Measurements from ENCODE around the gene TTLL5. TPM values are rescaled to one million over a fixed set of nuclear protein-coding genes. Genes with fewer than 3 reads are reported as not detected.
A peak's percentile ranks its signal among the peaks of the same experiment; 100 is the strongest.

Gene TTLL5
- total RNA-seq (2014; rRNA removed) (34.7 and 40.3 TPM in 2 replicates), Bru-seq, nascent RNA (percentile 70 among the genes with signal in this experiment), BruChase-seq, experiment 1, labeled RNA remaining after a 6-hour chase (percentile 57 among the genes with signal in this experiment), BruChase-seq, experiment 2, labeled RNA remaining after a 2-hour chase (percentile 62 among the genes with signal in this experiment)
- long read RNA-seq, partial matches to known transcripts = 11 of 34 reads
- long read RNA-seq, other reads (novel, unspliced or antisense) = 23 of 34 reads

GRCh38 chr14:75660630-75661498, at the start of gene TTLL5, which contains the start of gene ERG28:
TSS of gene TTLL5 (plus strand) at chr14:75661246. CDS start at chr14:75663150, 1,904 bp downstream.
TSS of gene ERG28 (minus strand) at chr14:75660876. CDS start at chr14:75657502, 3,374 bp downstream.
- no TSS peak for BruUV-seq (replicated peaks)
- intact Hi-C loops (cut with micrococcal nuclease) = loop anchor here (1.0 kb wide), 1 partner anchor 321 kb away; no protein-coding TSS in a partner anchor

GRCh38 chr14:75612157-75612556, 48.9 kb upstream of the TTLL5 start:
- Histone ChIP-seq H3K27me3 (ENCODE audit: low read length) (no peaks in the 10 kb centered on the region), H2AFZ (ENCODE audit: low read length) (no peak overlapping the region), H3K4me3 (ENCODE audit: low read length) (no peak overlapping the region), H3K4me2 (ENCODE audit: low read length) (no peak overlapping the region), H3K4me1 (ENCODE audit: insufficient read depth, low read length) (no peaks in the 10 kb centered on the region), H3K9me2 (replicated peaks; ENCODE audit: low read length) (no peaks in the 10 kb centered on the region), H3F3A (ENCODE audit: low read length, unreplicated experiment) (no peaks in the 10 kb centered on the region), H3K79me2 (ENCODE audit: low read length) (no peaks in the 10 kb centered on the region), H3K9me3 (ENCODE audit: low read length) (no peaks in the 10 kb centered on the region), H3K27ac (ENCODE audit: low read length) (no peak overlapping the region), H3K36me3 (ENCODE audit: low read depth, low read length) (no peaks in the 10 kb centered on the region), H4K20me1 (ENCODE audit: low read length) (no peaks in the 10 kb centered on the region), H3K9ac (ENCODE audit: low read length) (no peak overlapping the region)
- CTCF ChIA-PET = no interaction called here
- ATAC-seq (no peak), DNase-seq (no peak)
- intact Hi-C loops (cut with micrococcal nuclease) = no loop called here
- POLR2A ChIA-PET (ENCODE audit: unreplicated experiment) = no interaction called here
- TF ChIP-seq EZH2phosphoT487 (IDR thresholded peaks at IDR 0.05; ENCODE audit: borderline replicate concordance, low read length) = no peak
- TF ChIP-seq EZH2 (IDR thresholded peaks at IDR 0.05; ENCODE audit: low read length, unreplicated experiment) = no peak
- no peak for TF ChIP-seq CTCF (conservative IDR thresholded peaks at IDR 0.05; ENCODE audit: low read depth, low read length)
- no TSS peak for BruUV-seq (replicated peaks)

More at GRCh38 chr14:75660630-75661498, at the start of gene TTLL5, which contains the start of gene ERG28:
- H3K79me2 ChIP-seq (ENCODE audit: low read length) = peaks cover 47% of the 10 kb centered on the region
- no peaks in the 10 kb centered on the region for H3K9me2 ChIP-seq (replicated peaks; ENCODE audit: low read length)
- H3K9ac ChIP-seq (ENCODE audit: low read length) = peak within 1 kb of the TSS; percentile 81
- TF ChIP-seq CTCF (conservative IDR thresholded peaks at IDR 0.05; ENCODE audit: low read depth, low read length) (no peak), EZH2 (IDR thresholded peaks at IDR 0.05; ENCODE audit: low read length, unreplicated experiment) (no peak), EZH2phosphoT487 (IDR thresholded peaks at IDR 0.05; ENCODE audit: borderline replicate concordance, low read length) (no peak)
- H3K27ac ChIP-seq (ENCODE audit: low read length) = peak within 1 kb of the TSS; percentile 58
- peak within 1 kb of the TSS; percentile 92 for H2AFZ ChIP-seq (ENCODE audit: low read length)
- H3K4me1 ChIP-seq (ENCODE audit: insufficient read depth, low read length) = peaks cover 5% of the 10 kb centered on the region; the same call in 1 of the 2 replicates
- no peaks in the 10 kb centered on the region for H3F3A ChIP-seq (ENCODE audit: low read length, unreplicated experiment)
- H3K9me3 ChIP-seq (ENCODE audit: low read length) = no peaks in the 10 kb centered on the region
- H3K27me3 ChIP-seq (ENCODE audit: low read length) = no peaks in the 10 kb centered on the region
- peak; percentile 98 for DNase-seq
- peaks cover 13% of the 10 kb centered on the region; the same call in 1 of the 2 replicates for H3K36me3 ChIP-seq (ENCODE audit: low read depth, low read length)
- peak within 1 kb of the TSS; percentile 96 for H3K4me3 ChIP-seq (ENCODE audit: low read length)
- H3K4me2 ChIP-seq (ENCODE audit: low read length) = peak within 1 kb of the TSS; percentile 99
- H4K20me1 ChIP-seq (ENCODE audit: low read length) = no peaks in the 10 kb centered on the region
- POLR2A ChIA-PET (ENCODE audit: unreplicated experiment) = interaction anchor here (0.6 kb wide), 3 partner anchors 12 to 83 kb away, joined by 3 read pairs; no protein-coding TSS in a partner anchor
- ATAC-seq = peak; percentile 96
- CTCF ChIA-PET = interaction anchor here (0.6 to 1.5 kb wide), 3 partner anchors 13 to 246 kb away, joined by 3 to 8 read pairs (median 7); partner anchors contain the start of gene FLVCR2

All from PC-3 (cell line).